Measurements from ENCODE around the gene KCNIP1. TPM values are rescaled to one million over a fixed set of nuclear protein-coding genes. Genes with fewer than 3 reads are reported as not detected.
A peak's percentile ranks its signal among the peaks of the same experiment; 100 is the strongest.

The KCNIP1 gene
- polyA plus RNA-seq, 2 of the 4 experiments (the other 2 are of a cell fraction): not detected

DNA sequence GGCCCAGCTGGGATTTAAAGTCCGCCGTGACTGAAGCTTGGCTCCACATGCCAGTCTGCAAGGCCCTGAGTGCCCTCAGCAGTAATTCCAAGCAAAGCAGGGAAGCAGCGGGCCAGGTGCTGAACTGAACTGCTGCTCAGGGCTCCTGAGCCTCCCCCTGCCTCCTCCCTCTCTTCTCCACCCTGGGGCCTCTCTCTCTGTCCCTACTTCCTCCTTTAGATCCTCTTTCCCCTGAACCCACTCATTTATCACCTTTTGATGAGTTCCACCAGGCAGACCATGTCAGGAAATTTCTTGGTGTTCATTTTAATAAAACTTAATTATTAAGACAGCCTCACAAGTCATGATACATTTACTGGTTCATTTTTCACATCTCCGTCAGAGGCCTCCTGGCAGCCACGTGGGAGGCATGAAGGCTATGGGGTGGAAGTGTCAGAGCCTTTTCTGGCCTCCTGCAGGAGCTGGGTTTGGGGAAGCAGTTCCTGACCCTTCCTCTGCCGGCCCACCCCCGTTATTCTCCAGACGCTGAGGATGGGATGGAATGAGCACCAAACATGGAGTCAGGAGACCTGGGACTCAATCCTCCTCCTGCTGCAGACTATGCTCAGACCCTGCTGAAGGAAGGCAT, 32.2 kb upstream of the KCNIP1 start:
- no peak for DNase-seq (ENCODE audit: low read depth in 1 of 2, low spot score in 1 of 2)
- TF ChIP-seq MAFK (IDR thresholded peaks at IDR 0.05; ENCODE audit: partially characterized antibody): no peak
- ChIA-PET POLR2A (no interaction called here), CTCF (interaction anchor here (1.2 to 2.3 kb wide), 3 partner anchors 11 to 161 kb away, joined by 3 to 5 read pairs (median 4); no protein-coding TSS in a partner anchor)
- H3K4me3 ChIP-seq: no peak overlapping the region
- no peak for ATAC-seq
- H3K4me2 ChIP-seq: no peak overlapping the region
- no peak for FAIRE-seq
- no peak overlapping the region for H3K27ac ChIP-seq
- H3K9me3 ChIP-seq: no peaks in the 10 kb centered on the region
- 79% methylated on average over 8 of the region's 8 CpGs for WGBS (ENCODE audit: missing lambda C conversion rate)
- H3K4me1 ChIP-seq: peaks cover 11% of the 10 kb centered on the region

DNA sequence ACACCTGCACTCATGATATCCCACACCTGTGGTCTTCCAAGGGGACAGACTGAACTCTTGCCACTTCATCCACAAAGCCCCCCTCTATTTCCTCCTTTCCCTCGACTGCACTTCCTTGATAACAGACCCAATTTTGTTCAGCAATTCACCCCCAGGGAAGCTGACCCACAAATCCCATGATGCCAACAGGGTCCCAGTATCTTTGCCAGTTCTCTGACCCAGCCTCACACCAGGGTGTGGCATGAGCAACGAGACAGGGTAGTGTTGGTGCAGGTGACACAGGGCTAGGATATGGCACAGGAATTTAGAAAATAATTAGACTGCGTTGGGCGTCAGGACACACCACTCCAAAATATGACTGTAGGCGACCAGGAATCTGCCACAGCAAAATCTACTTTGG, 30.2 kb upstream of the KCNIP1 start:
- TF ChIP-seq CEBPB (IDR thresholded peaks at IDR 0.05) (no peak), FOSB (CRISPR knock-in tag; IDR thresholded peaks at IDR 0.05) (no peak), TP53 (CRISPR knock-in tag; IDR thresholded peaks at IDR 0.05) (no peak), ZNF302 (CRISPR knock-in tag; IDR thresholded peaks at IDR 0.05) (no peak)
- no peak for ATAC-seq
- Histone ChIP-seq H3K4me1 (peaks cover under 1% of the 10 kb centered on the region; the same call in 1 of the 3 replicates), H3K4me3 (no peak overlapping the region), H3K4me2 (no peak overlapping the region), H3K27ac (no peak overlapping the region), H3K9me3 (no peaks in the 10 kb centered on the region)
- WGBS (ENCODE audit: missing lambda C conversion rate): 43% methylated on average over 5 of the region's 5 CpGs
- ChIA-PET POLR2A (no interaction called here), CTCF (interaction anchor here (1.0 to 1.9 kb wide), 4 partner anchors 9 to 158 kb away, joined by 3 to 8 read pairs (median 4); no protein-coding TSS in a partner anchor)
- no peak for FAIRE-seq
- DNase-seq (ENCODE audit: low read depth in 1 of 2, low spot score in 1 of 2): no peak

DNA sequence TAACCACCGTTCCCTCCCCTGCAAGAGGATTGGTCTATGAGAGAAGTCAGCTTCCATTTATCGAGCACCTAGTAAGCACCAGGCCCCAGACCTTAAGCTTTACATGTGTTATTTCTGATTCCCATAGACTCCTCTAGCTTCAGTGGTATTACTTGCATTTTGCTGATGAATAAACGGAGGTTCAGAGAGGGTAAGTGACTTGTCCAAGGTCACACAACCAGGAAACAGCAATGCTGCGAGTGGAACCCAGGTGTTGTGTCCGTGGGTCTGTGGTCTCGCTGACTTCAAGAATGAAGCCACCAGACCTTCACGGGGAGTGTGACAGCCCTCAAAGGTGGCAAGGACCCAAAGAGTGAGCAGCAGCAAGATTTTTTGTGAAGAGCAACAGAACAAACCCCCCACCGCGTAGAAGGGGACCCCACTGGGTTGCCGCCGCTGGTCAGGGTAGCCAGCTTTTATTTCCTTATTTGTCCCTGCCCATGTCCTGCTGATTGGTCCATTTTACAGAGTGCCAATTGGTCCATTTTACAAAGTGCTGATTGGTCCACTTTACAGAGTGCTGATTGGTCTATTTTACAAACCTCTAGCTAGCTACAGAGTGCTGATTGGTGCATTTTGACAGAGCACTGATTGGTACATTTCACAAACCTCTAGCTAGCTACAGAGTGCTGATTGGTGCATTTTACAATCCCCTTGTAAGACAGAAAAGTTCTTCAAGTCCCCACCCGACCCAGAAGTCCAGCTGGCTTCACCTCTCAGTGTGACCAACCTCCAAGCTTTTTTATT, 29.1 kb upstream of the KCNIP1 start:
- Histone ChIP-seq H3K4me3 (no peak overlapping the region), H3K4me2 (no peak overlapping the region), H3K27ac (no peak overlapping the region), H3K9me3 (no peaks in the 10 kb centered on the region), H3K4me1 (peaks cover 11% of the 10 kb centered on the region)
- ChIA-PET CTCF (interaction anchor here (1.0 to 1.9 kb wide), 5 partner anchors 10 to 157 kb away, joined by 3 to 8 read pairs (median 5); no protein-coding TSS in a partner anchor), POLR2A (no interaction called here)
- ATAC-seq (no peak), FAIRE-seq (no peak), DNase-seq (ENCODE audit: low read depth in 1 of 2, low spot score in 1 of 2) (no peak)
- WGBS (ENCODE audit: missing lambda C conversion rate): 81% methylated on average over 12 of the region's 12 CpGs
- peak; percentile 77 for TF ChIP-seq MAFK (IDR thresholded peaks at IDR 0.05; ENCODE audit: partially characterized antibody)
- no peak for TF ChIP-seq JUNB (IDR thresholded peaks at IDR 0.05)

DNA sequence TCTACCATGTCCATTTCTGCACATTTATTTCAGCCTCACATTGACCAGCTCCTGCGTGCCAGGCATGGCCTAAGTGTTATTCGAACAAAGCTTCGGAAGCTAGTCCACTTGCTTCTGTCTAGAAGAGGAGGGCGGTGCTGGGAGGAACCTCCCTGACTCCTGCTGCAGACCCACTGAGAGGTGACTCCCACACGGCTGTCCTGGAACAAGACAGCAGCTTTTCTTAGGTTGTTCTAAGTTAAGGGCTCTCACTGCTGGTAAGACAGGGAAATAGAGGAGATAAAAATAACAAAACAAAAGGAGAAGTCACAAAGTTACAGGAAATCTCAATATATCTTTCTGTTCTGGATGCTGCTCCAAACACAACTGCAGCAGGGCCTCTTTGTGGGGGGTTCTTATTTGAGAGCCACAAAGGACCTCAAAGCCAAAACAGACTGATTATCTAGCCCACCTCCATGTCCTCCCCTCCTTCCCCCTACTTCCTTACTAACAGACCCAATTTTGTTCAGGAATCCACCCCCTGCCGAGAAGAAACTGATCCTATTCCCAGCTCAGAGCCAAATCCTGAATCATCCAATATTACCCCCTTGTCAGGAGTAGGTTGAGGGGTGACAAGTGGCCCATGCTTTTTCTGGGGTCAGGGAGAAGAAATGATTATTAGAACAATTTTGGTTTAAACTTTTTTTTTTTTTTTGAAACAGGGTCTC, 28.4 kb upstream of the KCNIP1 start:
- Histone ChIP-seq H3K4me1 (peaks cover 18% of the 10 kb centered on the region), H3K4me3 (no peak overlapping the region), H3K9me3 (no peaks in the 10 kb centered on the region), H3K4me2 (no peak overlapping the region), H3K27ac (no peak overlapping the region)
- no peak for DNase-seq (ENCODE audit: low read depth in 1 of 2, low spot score in 1 of 2)
- no peak for ATAC-seq
- CTCF ChIA-PET: interaction anchor here (1.5 to 1.9 kb wide), 3 partner anchors 9 to 49 kb away, joined by 4 to 8 read pairs (median 5); no protein-coding TSS in a partner anchor
- FAIRE-seq: no peak
- POLR2A ChIA-PET: no interaction called here
- no peak for TF ChIP-seq PHF8 (IDR thresholded peaks at IDR 0.05; ENCODE audit: borderline replicate concordance, low read depth)
- TF ChIP-seq HOXB13 (CRISPR knock-in tag; IDR thresholded peaks at IDR 0.05; ENCODE audit: low read depth): no peak
- TF ChIP-seq EHMT2 (IDR thresholded peaks at IDR 0.05; ENCODE audit: low read depth): no peak
- TF ChIP-seq FOSL2 (IDR thresholded peaks at IDR 0.05): no peak
- TF ChIP-seq FOSL2 (CRISPR knock-in tag; IDR thresholded peaks at IDR 0.05): no peak
- TF ChIP-seq POLR2A (IDR thresholded peaks at IDR 0.05; ENCODE audit: low read length): no peak
- no peak for TF ChIP-seq SREBF2 (IDR thresholded peaks at IDR 0.05)
- TF ChIP-seq FOXS1 (CRISPR knock-in tag; IDR thresholded peaks at IDR 0.05): no peak
- TF ChIP-seq MYC (IDR thresholded peaks at IDR 0.05; ENCODE audit: borderline replicate concordance, low read length): no peak
- TF ChIP-seq JUNB (IDR thresholded peaks at IDR 0.05): no peak
- no peak for TF ChIP-seq SMC3 (IDR thresholded peaks at IDR 0.05)
- TF ChIP-seq, protein P1, sequence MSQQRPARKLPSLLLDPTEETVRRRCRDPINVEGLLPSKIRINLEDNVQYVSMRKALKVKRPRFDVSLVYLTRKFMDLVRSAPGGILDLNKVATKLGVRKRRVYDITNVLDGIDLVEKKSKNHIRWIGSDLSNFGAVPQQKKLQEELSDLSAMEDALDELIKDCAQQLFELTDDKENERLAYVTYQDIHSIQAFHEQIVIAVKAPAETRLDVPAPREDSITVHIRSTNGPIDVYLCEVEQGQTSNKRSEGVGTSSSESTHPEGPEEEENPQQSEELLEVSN (IDR thresholded peaks at IDR 0.05; ENCODE audit: borderline replicate concordance, low read depth): no peak
- no peak for TF ChIP-seq FOSB (CRISPR knock-in tag; IDR thresholded peaks at IDR 0.05)
- no peak for TF ChIP-seq POLR2AphosphoS2 (conservative IDR thresholded peaks at IDR 0.05; ENCODE audit: low read length)
- WGBS (ENCODE audit: missing lambda C conversion rate): 84% methylated on average over 6 of the region's 6 CpGs
